HepG2 (cell line): Measurements from ENCODE around the gene RPF1. TPM values are rescaled to one million over a fixed set of nuclear protein-coding genes. Genes with fewer than 3 reads are reported as not detected.

Experiments
- ARNTL ChIP-seq: sonication (generic); formaldehyde crosslinking; IDR thresholded peaks from 2 replicates; pipeline ENCODE4 v1.4.0; 2020; ENCODE audit warnings: mild to moderate bottlenecking, missing genetic modification reagents
- CHCHD3 ChIP-seq: sonication (generic); formaldehyde crosslinking; IDR thresholded peaks from 2 replicates; pipeline ENCODE4 v1.8.0; 2022; ENCODE audit warnings: mild to moderate bottlenecking, missing genetic modification reagents, moderate library complexity
- DDIT3 ChIP-seq: sonication (generic); formaldehyde crosslinking; IDR thresholded peaks from 2 replicates; pipeline ENCODE4 v1.4.0; 2020; ENCODE audit warnings: mild to moderate bottlenecking, missing genetic modification reagents
- ELF3 ChIP-seq: IDR thresholded peaks from 2 replicates; pipeline ENCODE4 v1.6.1; 2016; ENCODE audit warnings: missing genetic modification reagents, missing compliant biosample characterization
- GLMP ChIP-seq: sonication (generic); formaldehyde crosslinking; IDR thresholded peaks from 2 replicates; pipeline ENCODE4 v1.9.0; 2021; ENCODE audit warnings: missing genetic modification reagents, mild to moderate bottlenecking, borderline replicate concordance
- HNRNPUL1 ChIP-seq: fragments of 200-400 bp; formaldehyde crosslinking; IDR thresholded peaks from 2 replicates; pipeline ENCODE4 v1.6.1; 2017; ENCODE audit warnings: low read depth, mild to moderate bottlenecking, low read length, moderate library complexity
- HOXA7 ChIP-seq: sonication (generic); formaldehyde crosslinking; IDR thresholded peaks from 2 replicates; pipeline ENCODE4 v1.8.1; 2022; ENCODE audit warnings: mild to moderate bottlenecking, missing genetic modification reagents, moderate library complexity
- HOXD1 ChIP-seq: sonication (generic); formaldehyde crosslinking; IDR thresholded peaks from 2 replicates; pipeline ENCODE4 v1.5.0; 2020; ENCODE audit warnings: missing genetic modification reagents
- MEIS1 ChIP-seq: sonication (generic); formaldehyde crosslinking; IDR thresholded peaks from 2 replicates; pipeline ENCODE4 v1.9.0; 2021; ENCODE audit warnings: mild to moderate bottlenecking, missing genetic modification reagents, moderate library complexity, borderline replicate concordance
- MTA3 ChIP-seq: sonication (generic); formaldehyde crosslinking; IDR thresholded peaks from 2 replicates; pipeline ENCODE4 v1.4.0; 2020; ENCODE audit warnings: missing genetic modification reagents
- NFE2 ChIP-seq: sonication (generic); formaldehyde crosslinking; IDR thresholded peaks from 2 replicates; pipeline ENCODE4 v1.4.0; 2020; ENCODE audit warnings: missing genetic modification reagents
- NPAS2 ChIP-seq: sonication (generic); formaldehyde crosslinking; IDR thresholded peaks from 2 replicates; pipeline ENCODE4 v1.8.0; 2022; ENCODE audit warnings: mild to moderate bottlenecking, missing genetic modification reagents, borderline replicate concordance
- PAX8 ChIP-seq: sonication (generic); formaldehyde crosslinking; IDR thresholded peaks from 2 replicates; pipeline ENCODE4 v1.8.0; 2022; ENCODE audit warnings: mild to moderate bottlenecking, missing genetic modification reagents, borderline replicate concordance
- RAD51 ChIP-seq: fragments of 450-650 bp; IDR thresholded peaks from 2 replicates; pipeline ENCODE4 v1.6.1; 2016; ENCODE audit warnings: borderline replicate concordance
- RNF2 ChIP-seq: fragments of 450-650 bp; conservative IDR thresholded peaks from 2 replicates; pipeline ENCODE4 v1.6.1; 2016; ENCODE audit warnings: low read depth
- SALL2 ChIP-seq: sonication (generic); formaldehyde crosslinking; IDR thresholded peaks from 2 replicates; pipeline ENCODE4 v1.8.1; 2023; ENCODE audit warnings: mild to moderate bottlenecking, missing genetic modification reagents, inconsistent platforms
- SOX5 ChIP-seq: IDR thresholded peaks from 2 replicates; pipeline ENCODE4 v1.6.1; 2016; ENCODE audit warnings: borderline replicate concordance
- SRSF1 ChIP-seq: fragments of 200-400 bp; formaldehyde crosslinking; optimal IDR thresholded peaks from 2 replicates; pipeline ENCODE3; 2017; ENCODE audit warnings: mild to moderate bottlenecking, low read depth, low read length, moderate library complexity
- ZFAT ChIP-seq: sonication (generic); formaldehyde crosslinking; conservative IDR thresholded peaks from 2 replicates; pipeline ENCODE4 v1.8.1; 2023; ENCODE audit warnings: missing genetic modification reagents, inconsistent platforms
- ZHX1 ChIP-seq: sonication (generic); formaldehyde crosslinking; IDR thresholded peaks from 2 replicates; pipeline ENCODE4 v1.8.1; 2022; ENCODE audit warnings: low read depth, mild to moderate bottlenecking, missing genetic modification reagents
- ZMYM4 ChIP-seq: sonication (generic); formaldehyde crosslinking; IDR thresholded peaks from 2 replicates; pipeline ENCODE4 v1.8.1; 2023; ENCODE audit warnings: mild to moderate bottlenecking, missing genetic modification reagents
- ZNF225 ChIP-seq: sonication (generic); formaldehyde crosslinking; IDR thresholded peaks from 2 replicates; pipeline ENCODE4 v1.4.0; 2020; ENCODE audit warnings: mild to moderate bottlenecking, missing genetic modification reagents
- ZNF331 ChIP-seq: sonication (generic); formaldehyde crosslinking; IDR thresholded peaks from 2 replicates; pipeline ENCODE4 v1.4.0; 2020; ENCODE audit warnings: missing genetic modification reagents
- ZNF335 ChIP-seq: sonication (generic); formaldehyde crosslinking; IDR thresholded peaks from 2 replicates; pipeline ENCODE4 v1.4.0; 2020; ENCODE audit warnings: missing genetic modification reagents
- ZNF33B ChIP-seq: sonication (generic); formaldehyde crosslinking; IDR thresholded peaks from 2 replicates; pipeline ENCODE4 v1.5.1; 2020; ENCODE audit warnings: mild to moderate bottlenecking, missing genetic modification reagents
- ZNF432 ChIP-seq: sonication (generic); formaldehyde crosslinking; IDR thresholded peaks from 2 replicates; pipeline ENCODE4 v1.5.0; 2020; ENCODE audit warnings: missing genetic modification reagents, mild to moderate bottlenecking, borderline replicate concordance
- ZNF773 ChIP-seq: sonication (generic); formaldehyde crosslinking; IDR thresholded peaks from 2 replicates; pipeline ENCODE4 v1.4.0; 2020; ENCODE audit warnings: missing genetic modification reagents, borderline replicate concordance
- ZSCAN29 ChIP-seq: sonication (generic); formaldehyde crosslinking; conservative IDR thresholded peaks from 2 replicates; pipeline ENCODE4 v1.4.0; 2020; ENCODE audit warnings: mild to moderate bottlenecking, missing genetic modification reagents
- polyA plus RNA-seq, 8 experiments: library from polyadenylated mRNA; depleted of rRNA in 3 of 8; stranded (reverse) in 7 of 8; unstranded in 1 of 8; fragments of >200 nt; fragmentation: Illumina TruSeq in 4 of 8; extraction: Trizol in 4 of 8; gene quantifications; 2 replicates each; pipeline versions ENCODE4 v1.2.1 to v1.2.3, GENCODE V29; 2011 to 2016; ENCODE audit warnings: low read depth in 4 of 8, missing spikeins in 1 of 8, mixed read lengths in 1 of 8; ENCODE audit not compliant: insufficient read depth in 1 of 8
- total RNA-seq, 5 experiments: library from RNA; depleted of rRNA; stranded (reverse); fragments of >200 nt; fragmentation: Illumina TruSeq; extraction: Trizol; gene quantifications; 2 replicates each; pipeline ENCODE4 v1.2.3, GENCODE V29; 2016; ENCODE audit warnings: low read depth in 1 of 5

The RPF1 gene
- total and polyA plus RNA-seq, 2 of the 13 experiments (the other 11 are each of a cell fraction or from before 2014, with no cell fraction given), result 23.0 to 39.0 TPM

GRCh38 chr1:84504580-84505492, 25.8 kb downstream of the RPF1 start (continued):
- TF ChIP-seq ZNF432 (no peak), ZSCAN29 (no peak; the same call in 1 of the 2 replicates), MEIS1 (CRISPR knock-in tag) (no peak), RAD51 (no peak), SALL2 (CRISPR knock-in tag) (no peak), ZMYM4 (CRISPR knock-in tag) (no peak), HOXA7 (CRISPR knock-in tag) (no peak), ARNTL (no peak; the same call in 1 of the 2 replicates), ZNF225 (CRISPR knock-in tag) (no peak), ZNF33B (CRISPR knock-in tag) (no peak), ZNF335 (0 out of 2 replicates have a peak, but pooled peaks have one; percentile 19), NPAS2 (CRISPR knock-in tag) (no peak), HNRNPUL1 (no peak), DDIT3 (CRISPR knock-in tag) (no peak), ELF3 (CRISPR knock-in tag) (peak; percentile 43; the same call in 1 of the 2 replicates), GLMP (CRISPR knock-in tag) (no peak), NFE2 (CRISPR knock-in tag) (no peak), MTA3 (CRISPR knock-in tag) (no peak), HOXD1 (0 out of 2 replicates have a peak, but pooled peaks have one; percentile 51), SRSF1 (no peak), RNF2 (no peak), SOX5 (peak; percentile 78; the same call in 1 of the 2 replicates), CHCHD3 (no peak), ZNF331 (CRISPR knock-in tag) (peak; percentile 73; the same call in 1 of the 2 replicates), ZFAT (no peak), PAX8 (no peak), ZHX1 (CRISPR knock-in tag) (no peak), ZNF773 (no peak)
